Thyroid gland (tissue), 4 donors: ENCODE results near the gene JMY. TPM values are rescaled to one million over a fixed set of nuclear protein-coding genes. Genes with fewer than 3 reads are reported as not detected.
A peak's percentile ranks its signal among the peaks of the same experiment; 100 is the strongest.

Experiments
- DNase-seq, 2 donors: peaks; one replicate each; pipeline ENCODE4 v3.0.0-alpha.2; 2019
- H3K27ac ChIP-seq, 3 donors: fragments of 200-600 bp; sonication (generic); 1 replicate in 2 of 3; 2 replicates in 1 of 3; pipeline ENCODE4 v1.5.1; 2016 to 2019; ENCODE audit warnings: mild to moderate bottlenecking in 1 of 3, moderate library complexity in 1 of 3
- H3K27me3 ChIP-seq: fragments of 200-600 bp; sonication (generic); one replicate; pipeline ENCODE4 v1.5.1; 2019
- H3K36me3 ChIP-seq, 2 donors: fragments of 200-600 bp; sonication (generic); one replicate each; pipeline ENCODE4 v1.5.1; 2016 to 2019
- H3K4me1 ChIP-seq, 2 donors: fragments of 200-600 bp; sonication (generic); one replicate each; pipeline ENCODE4 v1.5.1; 2017 to 2019
- H3K4me3 ChIP-seq, 3 donors: fragments of 200-600 bp; sonication (generic); replicated peaks in 1 of 3; 1 replicate in 2 of 3; 2 replicates in 1 of 3; pipeline ENCODE4 v1.5.1; 2016; ENCODE audit warnings: mild to moderate bottlenecking in 1 of 3
- H3K9me3 ChIP-seq: fragments of 200-600 bp; sonication (generic); one replicate; pipeline ENCODE4 v1.5.1; 2017
- CTCF ChIP-seq, 6 experiments: fragments of 200-600 bp in 3 of 6; fragments of 450-650 bp in 3 of 6; sonication (generic) in 3 of 6; IDR thresholded peaks; one replicate each; pipeline ENCODE4 v1.5.1; 2016 to 2019; ENCODE audit warnings: antibody characterized with exemption in 6 of 6, mild to moderate bottlenecking in 2 of 6, inconsistent platforms in 1 of 6, moderate library complexity in 1 of 6
- POLR2A ChIP-seq, 2 donors: fragments of 450-650 bp; IDR thresholded peaks; one replicate each; pipeline ENCODE4 v1.6.1; 2017; ENCODE audit warnings: antibody characterized with exemption in 2 of 2, mild to moderate bottlenecking in 2 of 2, moderate library complexity in 1 of 2
- WGBS, 2 donors: methylation state at CpG; one replicate each; pipeline ENCODE4 v1.1.5; 2017; 5-methylcytosine and 5-hydroxymethylcytosine counted together
- intact Hi-C: fragments of 100-400 bp; cut with DNase I; formaldehyde crosslinking; loops from one replicate; pipeline ENCODE4 v1.15.1; 2023
- total RNA-seq, 4 donors: library from RNA; depleted of rRNA; stranded (reverse); fragments of >200 nt; gene quantifications; one replicate each; pipeline ENCODE4 v1.2.3, GENCODE V29; 2016

JMY gene
- total RNA-seq, 4 donors from 2014 or later, result 29.7 to 48.5 (median 30.9) TPM

DNA sequence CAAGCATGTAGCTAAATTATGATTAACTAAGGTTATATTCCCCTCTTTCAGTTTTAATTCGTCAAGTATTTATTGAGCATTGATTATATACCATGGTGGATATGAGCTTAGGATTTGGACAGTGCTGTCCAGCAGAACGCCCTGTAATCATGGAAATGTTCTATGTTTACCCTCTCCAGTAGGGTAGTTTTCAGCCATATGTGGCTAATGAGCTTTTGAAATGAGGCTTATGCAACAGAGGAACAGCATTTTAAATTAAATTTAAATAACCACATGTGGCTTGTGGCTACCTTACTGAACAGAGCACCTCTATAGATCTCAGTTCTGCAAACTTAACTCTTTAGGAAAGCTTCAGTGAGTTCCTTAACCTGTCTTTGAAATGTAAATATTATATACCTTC, 59.1 kb downstream of the JMY start:
- Histone ChIP-seq H3K27ac (no peak overlapping the region), H3K4me1 (peaks cover 32 to 34% of the 10 kb centered on the region in 2 donors), H3K36me3 (peaks cover 12 to 18% of the 10 kb centered on the region in 2 donors), H3K9me3 (no peaks in the 10 kb centered on the region), H3K4me3 (no peak overlapping the region), H3K27me3 (no peaks in the 10 kb centered on the region)
- 93 to 96% methylated on average over 2 of the region's 2 CpGs for WGBS, 2 donors
- TF ChIP-seq CTCF (IDR thresholded peaks at IDR 0.05), result no peak
- no peak for TF ChIP-seq POLR2A (IDR thresholded peaks at IDR 0.05)
- no peak for DNase-seq
- intact Hi-C loops, result loop anchor here (10.0 kb wide), 1 partner anchor 60 kb away; the partner anchor contains the start of gene JMY

DNA sequence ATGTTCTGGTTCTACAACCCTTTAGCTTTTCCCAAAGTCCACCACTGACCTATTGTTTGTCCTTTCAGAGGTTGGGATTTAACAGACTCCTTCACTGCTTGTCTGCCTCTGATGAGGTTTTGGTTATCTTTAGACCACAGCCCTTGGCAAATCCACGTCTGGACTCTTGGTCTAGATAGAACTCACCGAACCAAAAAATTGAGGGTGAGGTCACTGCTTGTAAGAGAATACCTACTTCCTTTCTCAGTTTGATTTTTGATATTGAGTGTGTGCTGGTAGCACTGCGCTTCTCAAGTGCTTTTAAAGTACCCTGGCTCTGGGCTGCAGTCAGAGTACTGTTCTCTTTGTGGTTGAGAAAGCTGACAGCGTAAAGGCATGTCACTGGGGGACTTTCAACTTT, 61.7 kb downstream of the JMY start:
- Histone ChIP-seq H3K4me1 (peaks cover 32 to 34% of the 10 kb centered on the region in 2 donors), H3K27ac (peak overlapping the region; percentile 72 to 84 (median 78)), H3K36me3 (peaks cover 15 to 17% of the 10 kb centered on the region in 2 donors), H3K4me3 (no peak overlapping the region), H3K9me3 (no peaks in the 10 kb centered on the region), H3K27me3 (no peaks in the 10 kb centered on the region)
- no peak for TF ChIP-seq CTCF (IDR thresholded peaks at IDR 0.05)
- peak in 1 of 2 donors; percentile 56 for TF ChIP-seq POLR2A (IDR thresholded peaks at IDR 0.05)
- intact Hi-C loops, result loop anchor here (10.0 kb wide), 1 partner anchor 63 kb away; the partner anchor contains the start of gene JMY
- 23 to 28% methylated on average over 4 of the region's 4 CpGs for WGBS, 2 donors
- DNase-seq, result peak; percentile 71 to 78

GRCh38 chr5:79301046-79301712, 65.2 kb downstream of the JMY start:
- peaks cover 27 to 28% of the 10 kb centered on the region in 2 donors for H3K4me1 ChIP-seq

DNA sequence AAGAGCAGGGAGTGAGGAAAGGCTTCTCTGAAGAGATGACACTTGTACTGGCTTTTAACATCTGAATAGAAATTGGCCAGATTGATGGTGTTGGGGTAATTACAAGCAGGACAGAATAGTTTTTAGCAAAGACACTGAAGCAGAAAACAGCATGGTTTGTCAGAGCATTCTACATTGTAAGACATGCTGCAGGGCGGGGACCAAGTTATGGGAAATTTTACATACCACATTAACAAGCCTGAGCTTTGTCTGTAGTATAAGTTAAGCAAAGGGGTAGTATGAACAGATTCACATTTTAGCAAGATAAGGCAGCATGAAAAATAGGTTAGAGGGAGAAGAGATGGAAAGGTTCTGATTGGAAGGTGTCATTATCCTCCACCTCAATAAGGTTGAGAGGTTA, 66.5 kb downstream of the JMY start:
- no peaks in the 10 kb centered on the region for H3K9me3 ChIP-seq
- no peak overlapping the region for H3K4me3 ChIP-seq
- H3K36me3 ChIP-seq, result peaks cover 17 to 23% of the 10 kb centered on the region in 2 donors
- H3K4me1 ChIP-seq, result peaks cover 20% of the 10 kb centered on the region in 2 donors
- intact Hi-C loops, result no loop called here
- TF ChIP-seq CTCF (IDR thresholded peaks at IDR 0.05) (no peak), POLR2A (IDR thresholded peaks at IDR 0.05) (no peak)
- DNase-seq, result no peak
- H3K27ac ChIP-seq, result no peak overlapping the region
- H3K27me3 ChIP-seq, result no peaks in the 10 kb centered on the region
- WGBS, 2 donors, result 97 to 100% methylated on average over 1 of the region's 1 CpG

More at GRCh38 chr5:79301046-79301712, 65.2 kb downstream of the JMY start:
- 96 to 97% methylated on average over 4 of the region's 4 CpGs for WGBS, 2 donors
- intact Hi-C loops, result no loop called here
- Histone ChIP-seq H3K27me3 (no peaks in the 10 kb centered on the region), H3K9me3 (no peaks in the 10 kb centered on the region), H3K36me3 (peaks cover 17% of the 10 kb centered on the region in 2 donors), H3K4me3 (no peak overlapping the region), H3K27ac (no peak overlapping the region)
- no peak for DNase-seq
- TF ChIP-seq POLR2A (IDR thresholded peaks at IDR 0.05) (no peak), CTCF (IDR thresholded peaks at IDR 0.05) (no peak)

- DNase-seq, result no peak
- H3K4me1 ChIP-seq, result no peaks in the 10 kb centered on the region
- H3K27ac ChIP-seq, result no peak overlapping the region
- no peaks in the 10 kb centered on the region for H3K27me3 ChIP-seq
- no peak for TF ChIP-seq CTCF (IDR thresholded peaks at IDR 0.05)
- TF ChIP-seq POLR2A (IDR thresholded peaks at IDR 0.05), result no peak
- no peaks in the 10 kb centered on the region for H3K9me3 ChIP-seq
- intact Hi-C loops, result no loop called here
- WGBS, 2 donors, result 92 to 99% methylated on average over 1 of the region's 1 CpG
- peaks cover 12 to 15% of the 10 kb centered on the region in 2 donors for H3K36me3 ChIP-seq
- H3K4me3 ChIP-seq, result no peak overlapping the region
Observed at GRCh38 chr5:79305706-79306105, 69.8 kb downstream of the JMY start.
